Calu3 (cell line): ENCODE results near the gene HYOU1. TPM values are rescaled to one million over a fixed set of nuclear protein-coding genes. Genes with fewer than 3 reads are reported as not detected.

Experiments used
- BruUV-seq: library from RNA; stranded (reverse); fragments of 400-500 nt; replicated peaks from 2 replicates; lab custom pipeline; 2021; lab: Mats Ljungman, UMichigan
- CTCF ChIA-PET: fragments of 300-600 bp; sonication (Branson Sonifier 250); formaldehyde crosslinking; loops from one replicate; lab custom pipeline; 2022; ENCODE audit warnings: antibody characterized with exemption; lab: Charles Lee
- DNase-seq: peaks from one replicate; pipeline ENCODE4 v3.0.0; 2022
- H3K27ac Mint-ChIP-seq: one replicate; pipeline ENCODE4 v1.8.0; 2022; ENCODE audit warnings: mixed read lengths; ENCODE audit not compliant: unreplicated experiment
- H3K27me3 Mint-ChIP-seq: one replicate; pipeline ENCODE4 v1.8.0; 2022; ENCODE audit warnings: mixed read lengths; ENCODE audit not compliant: unreplicated experiment
- H3K36me3 Mint-ChIP-seq: one replicate; pipeline ENCODE4 v1.8.0; 2022; ENCODE audit warnings: mild to moderate bottlenecking, moderate library complexity, mixed read lengths; ENCODE audit not compliant: insufficient read depth, unreplicated experiment
- H3K4me1 Mint-ChIP-seq: one replicate; pipeline ENCODE4 v1.8.0; 2022; ENCODE audit warnings: mild to moderate bottlenecking, low read depth, mixed read lengths; ENCODE audit not compliant: unreplicated experiment
- H3K4me3 Mint-ChIP-seq: one replicate; pipeline ENCODE4 v1.8.0; 2022; ENCODE audit warnings: mild to moderate bottlenecking, low read depth, moderate library complexity, mixed read lengths; ENCODE audit not compliant: unreplicated experiment
- H3K9me3 Mint-ChIP-seq: one replicate; pipeline ENCODE4 v1.8.0; 2022; ENCODE audit warnings: low read depth, mixed read lengths; ENCODE audit not compliant: unreplicated experiment
- intact Hi-C: fragments of 100-400 bp; cut with micrococcal nuclease; formaldehyde crosslinking; loops from one replicate; pipeline ENCODE4 v1.10.0; 2022; ENCODE audit not compliant: unreplicated experiment
- total RNA-seq: library from RNA; stranded (reverse); gene quantifications from 2 replicates; pipeline ENCODE4 v1.2.3, GENCODE V29; 2022
- TF ChIP-seq, protein P1 (sequence below): fragments of 200-600 bp; IDR thresholded peaks from one replicate; pipeline ENCODE4 v1.8.0; 2022; ENCODE audit warnings: antibody characterized with exemption; ENCODE audit not compliant: unreplicated experiment

HYOU1 gene
- total RNA-seq, 1 experiment from 2014 or later: 180 TPM

DNA sequence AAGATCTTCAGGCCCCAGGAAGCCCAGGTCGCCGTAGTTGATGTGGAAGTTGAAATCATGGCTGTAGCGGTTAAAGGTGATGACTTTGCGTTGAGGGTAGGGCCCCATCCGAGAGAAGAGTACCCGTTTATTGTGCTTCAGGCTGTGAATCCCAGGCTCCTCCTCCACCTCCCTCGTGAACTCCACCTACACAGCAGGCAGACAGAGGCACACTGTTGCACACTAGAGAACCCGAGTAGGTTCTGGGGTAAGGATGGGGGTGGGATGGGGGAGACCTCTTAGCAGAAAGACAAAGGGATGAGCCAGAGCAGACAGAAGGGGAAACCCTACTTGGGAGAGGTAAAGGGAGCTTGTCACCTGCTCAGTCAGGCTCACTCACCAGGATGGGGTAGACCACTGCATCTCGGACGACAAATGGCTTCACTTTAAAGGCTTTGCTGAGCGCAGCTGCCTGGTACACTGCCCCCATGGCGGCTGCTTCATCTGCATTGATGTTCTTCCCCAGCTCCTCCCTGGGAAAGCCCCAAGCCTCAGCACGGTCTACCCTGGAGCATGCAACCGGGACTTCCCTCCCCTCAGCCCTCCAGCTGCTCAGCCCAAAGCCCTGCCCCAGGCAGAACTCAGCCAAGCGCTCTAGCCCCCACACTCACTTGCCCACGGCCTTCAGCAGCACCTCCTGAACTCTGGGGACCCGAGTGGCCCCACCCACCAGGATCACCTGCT lies 5.4 kb downstream of the HYOU1 start:
- BruUV-seq: no TSS peak
- no peak for DNase-seq
- H3K36me3 Mint-ChIP-seq: peaks cover 88% of the 10 kb centered on the region
- intact Hi-C loops: no loop called here
- H3K27me3 Mint-ChIP-seq: no peaks in the 10 kb centered on the region
- CTCF ChIA-PET: no interaction called here
- H3K4me1 Mint-ChIP-seq: peaks cover 8% of the 10 kb centered on the region
- H3K9me3 Mint-ChIP-seq: no peaks in the 10 kb centered on the region
- TF ChIP-seq, protein P1, sequence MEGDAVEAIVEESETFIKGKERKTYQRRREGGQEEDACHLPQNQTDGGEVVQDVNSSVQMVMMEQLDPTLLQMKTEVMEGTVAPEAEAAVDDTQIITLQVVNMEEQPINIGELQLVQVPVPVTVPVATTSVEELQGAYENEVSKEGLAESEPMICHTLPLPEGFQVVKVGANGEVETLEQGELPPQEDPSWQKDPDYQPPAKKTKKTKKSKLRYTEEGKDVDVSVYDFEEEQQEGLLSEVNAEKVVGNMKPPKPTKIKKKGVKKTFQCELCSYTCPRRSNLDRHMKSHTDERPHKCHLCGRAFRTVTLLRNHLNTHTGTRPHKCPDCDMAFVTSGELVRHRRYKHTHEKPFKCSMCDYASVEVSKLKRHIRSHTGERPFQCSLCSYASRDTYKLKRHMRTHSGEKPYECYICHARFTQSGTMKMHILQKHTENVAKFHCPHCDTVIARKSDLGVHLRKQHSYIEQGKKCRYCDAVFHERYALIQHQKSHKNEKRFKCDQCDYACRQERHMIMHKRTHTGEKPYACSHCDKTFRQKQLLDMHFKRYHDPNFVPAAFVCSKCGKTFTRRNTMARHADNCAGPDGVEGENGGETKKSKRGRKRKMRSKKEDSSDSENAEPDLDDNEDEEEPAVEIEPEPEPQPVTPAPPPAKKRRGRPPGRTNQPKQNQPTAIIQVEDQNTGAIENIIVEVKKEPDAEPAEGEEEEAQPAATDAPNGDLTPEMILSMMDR: no peak
- H3K4me3 Mint-ChIP-seq: no peak overlapping the region
- H3K27ac Mint-ChIP-seq: no peak overlapping the region

DNA sequence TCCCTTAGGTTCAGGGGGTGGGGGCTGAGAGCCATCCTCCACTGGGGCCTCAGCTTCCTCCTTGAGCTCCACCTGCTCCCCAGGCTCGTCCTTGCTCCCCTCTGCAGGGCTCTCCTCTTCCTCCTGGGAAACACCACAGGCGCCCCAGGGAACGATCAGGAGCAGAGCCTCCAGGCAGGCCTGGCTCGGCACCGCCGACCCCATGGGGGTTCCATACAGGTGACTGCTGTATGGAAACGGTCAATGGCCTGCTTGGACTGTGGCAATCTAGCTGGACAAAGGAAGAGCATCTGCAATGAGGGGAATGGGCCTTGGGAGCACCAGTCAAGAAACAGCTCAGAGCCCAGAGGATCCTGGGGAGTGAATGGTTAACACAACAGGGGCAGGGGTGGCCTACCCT lies 7.9 kb downstream of the HYOU1 start:
- CTCF ChIA-PET: no interaction called here
- no peaks in the 10 kb centered on the region for H3K4me1 Mint-ChIP-seq
- H3K36me3 Mint-ChIP-seq: peaks cover 85% of the 10 kb centered on the region
- no peaks in the 10 kb centered on the region for H3K27me3 Mint-ChIP-seq
- DNase-seq: no peak
- intact Hi-C loops: no loop called here
- BruUV-seq: no TSS peak
- no peaks in the 10 kb centered on the region for H3K9me3 Mint-ChIP-seq
- peak overlapping the region; percentile 6 for H3K4me3 Mint-ChIP-seq
- TF ChIP-seq, protein P1: no peak
- H3K27ac Mint-ChIP-seq: peak overlapping the region; percentile 19

DNA sequence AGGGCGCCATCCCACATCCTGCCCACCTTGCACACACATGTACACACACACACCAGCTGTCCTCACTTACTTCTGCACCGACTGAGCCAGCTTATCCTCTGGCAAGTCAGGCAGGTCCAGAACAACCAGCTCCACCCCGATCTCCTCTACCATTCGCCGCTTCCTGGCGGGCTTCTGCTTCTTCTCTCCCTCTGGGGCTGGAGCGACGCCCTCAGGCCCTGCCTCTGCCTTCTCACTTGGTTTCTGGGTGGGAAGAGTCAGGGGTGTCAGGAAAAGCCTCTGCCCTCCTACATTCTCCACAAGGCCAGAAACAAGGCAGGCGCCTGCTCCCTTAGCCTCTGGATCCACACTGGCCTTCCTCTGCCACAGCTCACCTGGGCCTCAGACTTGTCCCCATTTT lies 8.4 kb downstream of the HYOU1 start:
- Mint-ChIP-seq H3K27me3 (no peaks in the 10 kb centered on the region), H3K36me3 (peaks cover 80% of the 10 kb centered on the region), H3K27ac (peak overlapping the region; percentile 19), H3K4me3 (peak overlapping the region; percentile 6), H3K9me3 (no peaks in the 10 kb centered on the region), H3K4me1 (no peaks in the 10 kb centered on the region)
- intact Hi-C loops: no loop called here
- TF ChIP-seq, protein P1: no peak
- CTCF ChIA-PET: no interaction called here
- BruUV-seq: no TSS peak
- DNase-seq: no peak

DNA sequence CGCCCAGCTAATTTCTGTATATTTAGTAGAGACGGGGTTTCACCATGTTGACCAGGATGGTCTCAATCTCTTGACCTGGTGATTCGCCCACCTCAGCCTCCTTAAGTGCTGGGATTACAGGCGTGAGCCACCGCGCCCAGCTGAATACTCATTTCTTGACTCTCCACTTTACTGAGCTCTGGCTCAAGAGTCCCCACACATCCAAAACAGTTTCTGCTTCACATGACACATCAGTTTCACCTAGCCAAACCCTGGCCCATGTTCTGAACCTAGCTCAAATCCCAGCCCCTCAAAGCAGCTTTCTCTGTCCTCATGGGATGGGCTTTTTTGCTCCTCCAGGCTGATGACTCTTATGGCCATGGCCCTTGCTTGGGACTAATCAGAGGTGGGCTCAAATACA lies 9.8 kb downstream of the HYOU1 start:
- CTCF ChIA-PET: no interaction called here
- H3K4me1 Mint-ChIP-seq: no peaks in the 10 kb centered on the region
- no peak overlapping the region for H3K27ac Mint-ChIP-seq
- H3K27me3 Mint-ChIP-seq: no peaks in the 10 kb centered on the region
- H3K9me3 Mint-ChIP-seq: no peaks in the 10 kb centered on the region
- TF ChIP-seq, protein P1: no peak
- no peak overlapping the region for H3K4me3 Mint-ChIP-seq
- DNase-seq: no peak
- H3K36me3 Mint-ChIP-seq: peaks cover 66% of the 10 kb centered on the region
- no TSS peak for BruUV-seq
- intact Hi-C loops: no loop called here
